Heart left ventricle (tissue), 13 donors: ENCODE data around the gene COX6A1.

Experiments used
- CTCF ChIP-seq, 12 donors: fragments of 200-600 bp; sonication (generic) in 4 of 12; IDR thresholded peaks; one replicate each; pipeline versions ENCODE4 v1.5.0 to v1.8.0; 2018 to 2022; ENCODE audit warnings: antibody characterized with exemption in 12 of 12, mild to moderate bottlenecking in 5 of 12
- POLR2A ChIP-seq, 2 donors: fragments of 450-650 bp; IDR thresholded peaks; one replicate each; pipeline ENCODE4 v1.6.1; 2017; ENCODE audit warnings: antibody characterized with exemption in 2 of 2, mild to moderate bottlenecking in 2 of 2, moderate library complexity in 2 of 2
- donor health status: ischemic (EF 13 %, LVEDD 7.1; RV severe dilation, severe dysfunction).
- donor health status: DM: no; HTN: yes; CAD: no.
- donor health status: DM: no; HTN: no; CAD: no.
- donor health status: ischemic (EF 25% LVEDD 6.9; RV normal size, moderate dysfunction).
- donor health status: ischemic (EF 25% LVEDD 5.7; RV mildly dilated, moderate dysfunction).
- donor health status: ischemic (EF 35%, LVEDD 5.7; RV mildly dilated, moderate dysfunction).
- donor health status: nonischemic (EF 11% LVEDD 7.7; RV severe dilation, severe dysfunction).
- donor health status: DM: yes; HTN: yes; CAD: no.
- donor health status: PGD.
- donor health status: ischemic (EF 29% LVEDD 5.4; RV normal size, mild dysfunction).
- donor health status: nonischemic (EF 23%, LVEDD 6.1; RV moderate dilation, normal function).

GRCh38 chr12:120453060-120453750, 15.3 kb downstream of the COX6A1 start:
- no peak for TF ChIP-seq CTCF (IDR thresholded peaks at IDR 0.05)
- no peak for TF ChIP-seq POLR2A (IDR thresholded peaks at IDR 0.05)
